Stimulated activated CD8-positive, alpha-beta memory T cell treated with anti-CD3 and anti-CD28 coated beads, Interleukin-12 subunit alpha, Interleukin-12 subunit beta, amount 100 ng/mL, for 4 hours (primary cell): ENCODE results near the gene ANAPC1.
"Not testable (repeated sequence)": the region's sequence is repeated elsewhere in the genome, so short reads cannot be mapped to it uniquely, and the experiment has no call there.

Source experiments
- DNase-seq: peaks from one replicate; pipeline ENCODE4 v3.0.0-alpha.2; 2020; ENCODE audit warnings: low read depth

ANAPC1 gene

GRCh38 chr2:111812970-111813622 is 70.9 kb downstream of the ANAPC1 start:
- not testable (repeated sequence) for DNase-seq

- not testable (repeated sequence) for DNase-seq
These were observed 93.4 kb downstream of the ANAPC1 start for GRCh38 chr2:111790633-111791032.

GRCh38 chr2:111784081-111784480 is 99.9 kb downstream of the ANAPC1 start:
- not testable (repeated sequence) for DNase-seq

- DNase-seq, result not testable (repeated sequence)
These were observed 101.8 kb downstream of the ANAPC1 start for GRCh38 chr2:111782195-111782594.

- DNase-seq, result not testable (repeated sequence)
These were observed 102.4 kb downstream of the ANAPC1 start for GRCh38 chr2:111781443-111782094.

GRCh38 chr2:111777155-111777554 is 106.8 kb downstream of the ANAPC1 start:
- DNase-seq, result not testable (repeated sequence)

- not testable (repeated sequence) for DNase-seq
These were observed 107.7 kb downstream of the ANAPC1 start for GRCh38 chr2:111776296-111776695.

GRCh38 chr2:111772180-111772579 is 111.8 kb downstream of the ANAPC1 start:
- DNase-seq, result not testable (repeated sequence)

GRCh38 chr2:111770916-111771658 is 112.9 kb downstream of the ANAPC1 start:
- DNase-seq, result not testable (repeated sequence)

- DNase-seq, result not testable (repeated sequence)
These were observed 115.5 kb downstream of the ANAPC1 start for GRCh38 chr2:111768266-111769190.

GRCh38 chr2:111767087-111767486 is 116.9 kb downstream of the ANAPC1 start:
- DNase-seq, result not testable (repeated sequence)

GRCh38 chr2:111766295-111766694 is 117.7 kb downstream of the ANAPC1 start:
- DNase-seq, result not testable (repeated sequence)

- not testable (repeated sequence) for DNase-seq
These were observed 119.8 kb downstream of the ANAPC1 start for GRCh38 chr2:111764151-111764550.

GRCh38 chr2:111760697-111761284 is 123.2 kb downstream of the ANAPC1 start:
- DNase-seq, result not testable (repeated sequence)

GRCh38 chr2:111752533-111752932 is 131.5 kb downstream of the ANAPC1 start:
- not testable (repeated sequence) for DNase-seq

- DNase-seq, result not testable (repeated sequence)
These were observed 133.4 kb downstream of the ANAPC1 start for GRCh38 chr2:111750641-111751040.

- not testable (repeated sequence) for DNase-seq
These were observed 135.6 kb downstream of the ANAPC1 start for GRCh38 chr2:111748429-111748828.

- peak; percentile 21 for DNase-seq
These were observed 136.4 kb downstream of the ANAPC1 start for GRCh38 chr2:111747410-111748115.

- not testable (repeated sequence) for DNase-seq
These were observed 139.2 kb downstream of the ANAPC1 start for GRCh38 chr2:111744751-111745150.

- not testable (repeated sequence) for DNase-seq
These were observed 142.5 kb downstream of the ANAPC1 start for GRCh38 chr2:111741517-111741916.
